H1 (cell line): Measurements from ENCODE around the gene KLHL29. TPM values are rescaled to one million over a fixed set of nuclear protein-coding genes. Genes with fewer than 3 reads are reported as not detected.

Source experiments
- CTCF ChIA-PET: fragments of 300-600 bp; sonication (Branson Sonifier 250); formaldehyde crosslinking; loops from one replicate; lab custom pipeline; 2021; ENCODE audit not compliant: partially characterized antibody; lab: Charles Lee
- POLR2A ChIA-PET: fragments of 300-600 bp; sonication (Branson Sonifier 250); formaldehyde crosslinking; loops from one replicate; lab custom pipeline; 2021; ENCODE audit warnings: inconsistent platforms; ENCODE audit not compliant: partially characterized antibody; lab: Charles Lee
- DNase-seq, 2 experiments: peaks; one replicate each; pipeline versions ENCODE4 v3.0.0 to v3.0.0-alpha.2; 2010 to 2022; ENCODE audit warnings: low spot score in 2 of 2, low read depth in 1 of 2, mixed read lengths in 1 of 2
- FAIRE-seq: peaks from 2 replicates; lab custom pipeline; 2011; peaks lifted over from hg19 to GRCh38; lab: Jason Lieb, UNC
- H2AFZ ChIP-seq: 2 replicates; pipeline ENCODE4 v1.8.1; 2012; ENCODE audit warnings: low read length, inconsistent platforms
- H2AK5ac ChIP-seq: 2 replicates; pipeline ENCODE4 v1.6.1; 2013; ENCODE audit warnings: low read depth, low read length
- H2BK120ac ChIP-seq: replicated peaks from 2 replicates; pipeline ENCODE3; 2013; ENCODE audit warnings: low read depth, low read length, inconsistent platforms
- H2BK12ac ChIP-seq: 2 replicates; pipeline ENCODE4 v1.6.1; 2013; ENCODE audit warnings: low read depth, low read length
- H2BK15ac ChIP-seq: 2 replicates; pipeline ENCODE4 v1.6.1; 2013; ENCODE audit warnings: low read length
- H2BK20ac ChIP-seq: 2 replicates; pipeline ENCODE4 v1.6.1; 2013; ENCODE audit warnings: low read length
- H2BK5ac ChIP-seq: 2 replicates; pipeline ENCODE4 v1.6.1; 2013; ENCODE audit warnings: low read depth, low read length
- H3K14ac ChIP-seq: 2 replicates; pipeline ENCODE4 v1.6.1; 2013; ENCODE audit warnings: inconsistent platforms; ENCODE audit not compliant: insufficient read length
- H3K18ac ChIP-seq: 2 replicates; pipeline ENCODE4 v1.6.1; 2013; ENCODE audit warnings: low read length; ENCODE audit errors: extremely low read depth
- H3K23ac ChIP-seq: 2 replicates; pipeline ENCODE4 v1.6.1; 2013; ENCODE audit warnings: inconsistent platforms; ENCODE audit not compliant: insufficient read length
- H3K23me2 ChIP-seq: 2 replicates; pipeline ENCODE4 v1.6.1; 2013; ENCODE audit warnings: low read depth, low read length
- H3K27ac ChIP-seq: 2 replicates; pipeline ENCODE4 v1.6.1; 2011; ENCODE audit warnings: low read depth, low read length, inconsistent platforms
- H3K27me3 ChIP-seq, 4 experiments: replicated peaks in 1 of 4; 1 replicate in 1 of 4; 2 replicates in 3 of 4; pipeline versions ENCODE4 v1.6.1 to v1.8.1; 2011 to 2013; ENCODE audit warnings: low read length in 3 of 4, mild to moderate bottlenecking in 3 of 4, inconsistent platforms in 2 of 4, mixed read lengths in 2 of 4, moderate library complexity in 1 of 4; ENCODE audit not compliant: control insufficient read depth in 3 of 4, insufficient read depth in 3 of 4; ENCODE audit errors: extremely low read depth in 1 of 4
- H3K36me3 ChIP-seq, 4 experiments: 2 replicates each; pipeline versions ENCODE4 v1.6.1 to v1.8.1; 2011 to 2013; ENCODE audit warnings: mild to moderate bottlenecking in 4 of 4, low read length in 3 of 4, moderate library complexity in 2 of 4, control low read depth in 1 of 4, inconsistent platforms in 1 of 4; ENCODE audit not compliant: insufficient read depth in 4 of 4, control insufficient read depth in 2 of 4
- H3K4ac ChIP-seq: replicated peaks from 2 replicates; pipeline ENCODE3; 2013; ENCODE audit warnings: low read length, low read depth, mixed read lengths, inconsistent platforms; ENCODE audit not compliant: insufficient read length
- H3K4me1 ChIP-seq, 4 experiments: replicated peaks in 1 of 4; 1 replicate in 1 of 4; 2 replicates in 3 of 4; pipeline versions ENCODE4 v1.6.1 to v1.8.1; 2011 to 2013; ENCODE audit warnings: low read length in 3 of 4, inconsistent platforms in 2 of 4, mixed read lengths in 1 of 4; ENCODE audit not compliant: insufficient read depth in 4 of 4, control insufficient read depth in 3 of 4
- H3K4me2 ChIP-seq, 2 experiments: 2 replicates each; pipeline versions ENCODE4 v1.6.1 to v1.8.1; 2011 to 2013; ENCODE audit warnings: low read depth in 2 of 2, low read length in 2 of 2, control low read depth in 1 of 2, inconsistent platforms in 1 of 2, mild to moderate bottlenecking in 1 of 2; ENCODE audit not compliant: insufficient read depth in 1 of 2
- H3K4me3 ChIP-seq, 4 experiments: fragments of 200-600, 300-600 bp in 1 of 4; sonication (generic), shearing (Covaris generic), sonication (Bioruptor Twin) in 1 of 4; 2 replicates each; pipeline versions ENCODE4 v1.5.1 to v1.8.1; 2011 to 2016; ENCODE audit warnings: low read length in 4 of 4, low read depth in 3 of 4, control low read depth in 2 of 4, inconsistent platforms in 2 of 4, mild to moderate bottlenecking in 2 of 4, mixed read lengths in 1 of 4, moderate library complexity in 1 of 4; ENCODE audit not compliant: insufficient read depth in 2 of 4; ENCODE audit errors: extremely low read depth in 1 of 4
- H3K56ac ChIP-seq: replicated peaks from 2 replicates; pipeline ENCODE3; 2013; ENCODE audit warnings: low read depth, mild to moderate bottlenecking, mixed read lengths, low read length, inconsistent platforms; ENCODE audit not compliant: insufficient read length
- H3K79me1 ChIP-seq: 2 replicates; pipeline ENCODE4 v1.6.1; 2013; ENCODE audit warnings: low read depth, low read length, control low read depth
- H3K79me2 ChIP-seq, 2 experiments: 2 replicates each; pipeline versions ENCODE4 v1.6.1 to v1.8.1; 2012 to 2013; ENCODE audit warnings: low read length in 2 of 2, mild to moderate bottlenecking in 2 of 2, inconsistent platforms in 1 of 2; ENCODE audit not compliant: insufficient read depth in 2 of 2, control insufficient read depth in 1 of 2
- H3K9ac ChIP-seq, 4 experiments: replicated peaks in 1 of 4; 1 replicate in 1 of 4; 2 replicates in 3 of 4; pipeline versions ENCODE4 v1.6.1 to v1.8.1; 2011 to 2013; ENCODE audit warnings: low read depth in 3 of 4, low read length in 3 of 4, control low read depth in 2 of 4, mild to moderate bottlenecking in 2 of 4, moderate library complexity in 2 of 4, inconsistent platforms in 1 of 4; ENCODE audit errors: extremely low read depth in 1 of 4
- H3K9me3 ChIP-seq, 2 experiments: 2 replicates each; pipeline versions ENCODE4 v1.6.1 to v1.8.1; 2012 to 2013; ENCODE audit warnings: mild to moderate bottlenecking in 2 of 2, moderate library complexity in 2 of 2, control low read depth in 1 of 2, inconsistent platforms in 1 of 2, low read depth in 1 of 2, low read length in 1 of 2, mixed read lengths in 1 of 2; ENCODE audit not compliant: insufficient read depth in 2 of 2
- H4K20me1 ChIP-seq, 2 experiments: replicated peaks in 1 of 2; 2 replicates each; pipeline versions ENCODE3 to v1.8.1; 2011 to 2013; ENCODE audit warnings: inconsistent platforms in 2 of 2, low read length in 2 of 2, mild to moderate bottlenecking in 1 of 2; ENCODE audit not compliant: insufficient read depth in 2 of 2, control insufficient read depth in 1 of 2
- H4K5ac ChIP-seq: 2 replicates; pipeline ENCODE4 v1.6.1; 2013; ENCODE audit warnings: low read length, low read depth, mixed read lengths, inconsistent platforms; ENCODE audit not compliant: insufficient read length
- H4K8ac ChIP-seq: 2 replicates; pipeline ENCODE4 v1.8.0; 2013; ENCODE audit warnings: mild to moderate bottlenecking, moderate library complexity, low read length, inconsistent platforms; ENCODE audit not compliant: insufficient read depth; ENCODE audit errors: extremely low read depth
- H4K91ac ChIP-seq: replicated peaks from 2 replicates; pipeline ENCODE3; 2013; ENCODE audit warnings: low read length, mixed read lengths, inconsistent platforms; ENCODE audit not compliant: insufficient read length
- E2F6 ChIP-seq: IDR thresholded peaks from 2 replicates; pipeline ENCODE4 v1.6.1; 2012; ENCODE audit warnings: inconsistent platforms
- EGR1 ChIP-seq: IDR thresholded peaks from 2 replicates; pipeline ENCODE4 v1.6.1; 2011; ENCODE audit warnings: low read depth, low read length, borderline replicate concordance
- WGBS, 2 experiments: shearing (Covaris generic) in 1 of 2; methylation state at CpG; one replicate each; pipeline versions ENCODE4 v1.1.6 to v1.1.7; 2013 to 2015; ENCODE audit warnings: low lambda C conversion rate in 2 of 2, mixed read lengths in 2 of 2, inconsistent platforms in 1 of 2, low coverage in 1 of 2, missing lambda C conversion rate in 1 of 2; ENCODE audit not compliant: insufficient replicate concordance in 2 of 2, insufficient coverage in 1 of 2, insufficient read length in 1 of 2; ENCODE audit errors: extremely low coverage in 1 of 2, missing lambda C conversion rate in 1 of 2; 5-methylcytosine and 5-hydroxymethylcytosine counted together
- polyA plus RNA-seq, 7 experiments: library from polyadenylated mRNA; depleted of rRNA in 3 of 7; stranded (reverse) in 5 of 7; unstranded in 2 of 7; fragments of >200 nt in 5 of 7; fragments of 200-250 nt in 2 of 7; gene quantifications; 1 replicate in 5 of 7; 2 replicates in 1 of 7; 4 replicates in 1 of 7; pipeline versions ENCODE4 v1.2.1 to v1.2.3, GENCODE V29; 2011 to 2013; ENCODE audit warnings: missing spikeins in 2 of 7, mixed read lengths in 2 of 7
- total RNA-seq: library from RNA; stranded (reverse); fragmentation: NEBNext Ultra II Directional; extraction: Animal tissue kit (Norgen Biotek cat#: 25700); gene quantifications from 2 replicates; pipeline ENCODE4 v1.2.1, GENCODE V29; 2021

KLHL29 gene
- total and polyA plus RNA-seq, 2 of the 8 experiments (the other 6 are each of a cell fraction or from before 2014, with no cell fraction given) = 1.1 to 4.7 TPM

- Histone ChIP-seq H3K18ac (peak overlapping the region; percentile 85; the same call in 1 of the 2 replicates), H3K56ac (no peak overlapping the region), H2BK20ac (0 out of 2 replicates have a peak overlapping the region, but pooled peaks have one; percentile 66), H4K91ac (peak overlapping the region; percentile 48), H3K14ac (no peak overlapping the region), H4K20me1 (no peaks in the 10 kb centered on the region), H3K4me2 (peak overlapping the region in 1 of 2 experiments; percentile 17; a peak in 1 of 4 replicates), H2BK120ac (no peak overlapping the region), H2AK5ac (0 out of 2 replicates have a peak overlapping the region, but pooled peaks have one; percentile 26), H3K23ac (no peak overlapping the region), H2BK5ac (peak overlapping the region; percentile 83; the same call in 1 of the 2 replicates), H3K23me2 (no peaks in the 10 kb centered on the region; the same call in 1 of the 2 replicates), H3K4me3 (no peak overlapping the region), H3K27ac (no peak overlapping the region), H3K4ac (no peak overlapping the region), H3K9me3 (no peaks in the 10 kb centered on the region), H3K27me3 (no peaks in the 10 kb centered on the region), H4K8ac (no peak overlapping the region), H3K79me2 (no peaks in the 10 kb centered on the region), H3K4me1 (peaks cover 3 to 15% (median 9%) of the 10 kb centered on the region in 4 experiments), H2AFZ (no peak overlapping the region; the same call in 1 of the 2 replicates), H4K5ac (no peak overlapping the region), H3K9ac (no peak overlapping the region), H2BK12ac (peak overlapping the region; percentile 90), H3K36me3 (no peaks in the 10 kb centered on the region), H2BK15ac (peak overlapping the region; percentile 81; the same call in 1 of the 2 replicates), H3K79me1 (no peaks in the 10 kb centered on the region)
- WGBS, 2 experiments = 84% methylated on average over 6 of the region's 6 CpGs; no CpG with 5 or more reads in 1 of the 2 experiments
- POLR2A ChIA-PET = interaction anchor here (1.7 kb wide), 1 partner anchor 13 kb away, joined by 4 read pairs; no protein-coding TSS in a partner anchor
- DNase-seq = no peak
- TF ChIP-seq E2F6 (peak; percentile 4; the same call in 1 of the 2 replicates), EGR1 (no peak)
- no peak for FAIRE-seq
- CTCF ChIA-PET = interaction anchor here (1.1 kb wide), 1 partner anchor 69 kb away, joined by 4 read pairs; no protein-coding TSS in a partner anchor
Measured at GRCh38 chr2:23497536-23497935, 112.6 kb downstream of the KLHL29 start.
